Ammon's horn (tissue), 1 donor: ENCODE data around the gene CACNA1F.
A peak's percentile ranks its signal among the peaks of the same experiment; 100 is the strongest.

Experiments used
- DNase-seq: peaks from one replicate; pipeline ENCODE4 v3.0.0-alpha.2; 2016; ENCODE audit warnings: low spot score

CACNA1F gene

GRCh38 chrX:49257846-49258748 lies 25.0 kb upstream of the CACNA1F start:
- no peak for DNase-seq

DNA sequence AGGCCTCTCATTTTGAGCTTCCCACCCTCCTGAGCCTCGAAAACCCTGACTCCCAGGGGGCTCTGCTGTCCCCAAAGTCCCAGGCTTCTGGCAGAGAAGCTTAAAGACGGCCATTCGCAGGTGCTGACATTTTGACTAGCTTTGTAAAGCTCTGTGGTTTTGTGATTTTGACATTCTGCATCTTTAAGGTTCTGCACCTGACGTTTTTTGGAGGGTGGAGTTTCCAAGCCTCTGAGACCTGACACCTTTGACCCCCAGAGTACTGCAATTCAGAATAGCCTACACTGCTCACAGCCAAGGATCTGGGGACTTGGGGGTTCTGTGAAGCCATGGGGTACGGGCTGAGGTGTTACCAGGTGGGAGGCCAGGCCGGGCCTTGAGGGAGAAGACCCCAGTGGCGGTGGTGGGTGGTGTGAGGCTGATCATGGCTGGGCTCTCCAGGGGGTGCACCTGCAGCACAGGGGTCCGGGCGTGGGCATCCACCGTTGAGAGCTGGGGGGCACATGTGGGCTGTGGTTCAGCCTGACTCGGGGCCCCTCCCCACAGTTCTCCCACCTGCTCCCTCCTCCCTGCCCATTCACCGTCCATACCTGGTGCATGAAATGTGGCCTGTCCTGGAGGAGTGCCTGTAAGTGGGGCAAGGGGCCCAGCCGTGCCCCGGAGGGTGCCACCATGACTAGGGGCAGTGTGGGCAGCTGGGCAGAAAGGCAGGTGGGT lies 24.1 kb upstream of the CACNA1F start:
- DNase-seq = no peak

GRCh38 chrX:49256268-49256995 lies 23.3 kb upstream of the CACNA1F start:
- no peak for DNase-seq

- DNase-seq = no peak
Measured at GRCh38 chrX:49254639-49255038, 21.5 kb upstream of the CACNA1F start.

DNA sequence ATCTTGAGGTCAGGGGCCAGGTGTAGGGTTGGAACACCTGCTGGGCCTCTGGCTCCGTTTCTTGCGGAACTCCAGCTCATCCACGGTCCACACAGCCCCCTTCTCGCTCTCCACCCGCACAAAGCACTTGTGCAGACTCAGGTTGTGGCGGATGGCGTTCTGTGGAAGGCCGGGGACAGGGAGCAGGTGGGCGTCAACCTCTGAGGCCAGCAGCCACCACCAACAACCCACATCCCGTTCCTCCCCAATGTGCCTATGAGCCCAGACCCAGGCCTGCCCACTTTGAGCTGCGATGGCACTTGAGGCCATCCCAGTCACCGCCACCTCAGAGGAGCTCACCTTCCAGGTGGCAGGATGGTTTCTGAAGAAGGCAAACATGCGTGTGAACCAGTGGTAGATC lies 18.2 kb upstream of the CACNA1F start:
- no peak for DNase-seq

DNA sequence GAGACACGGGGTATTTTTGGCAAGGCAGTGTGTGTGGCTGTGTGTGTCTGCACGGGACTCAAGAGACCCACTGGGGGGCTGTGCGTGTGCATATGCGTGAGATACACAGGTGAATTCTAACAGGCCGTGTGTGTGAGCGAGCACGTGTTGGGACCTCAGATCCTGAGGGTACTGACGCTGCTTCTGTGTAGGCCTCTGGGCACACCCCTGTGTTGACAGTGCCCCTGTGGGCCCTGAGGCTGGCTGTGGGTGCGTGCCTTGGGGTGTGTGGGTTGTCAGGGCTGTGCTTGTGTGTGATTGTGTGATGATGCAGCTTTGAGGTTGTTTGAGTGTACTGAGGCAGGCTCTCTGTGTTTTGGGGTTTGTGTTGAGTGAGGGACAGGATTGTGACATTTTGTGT lies 17.4 kb upstream of the CACNA1F start:
- DNase-seq = no peak

- no peak for DNase-seq
Measured at GRCh38 chrX:49250066-49250465, 16.9 kb upstream of the CACNA1F start.

DNA sequence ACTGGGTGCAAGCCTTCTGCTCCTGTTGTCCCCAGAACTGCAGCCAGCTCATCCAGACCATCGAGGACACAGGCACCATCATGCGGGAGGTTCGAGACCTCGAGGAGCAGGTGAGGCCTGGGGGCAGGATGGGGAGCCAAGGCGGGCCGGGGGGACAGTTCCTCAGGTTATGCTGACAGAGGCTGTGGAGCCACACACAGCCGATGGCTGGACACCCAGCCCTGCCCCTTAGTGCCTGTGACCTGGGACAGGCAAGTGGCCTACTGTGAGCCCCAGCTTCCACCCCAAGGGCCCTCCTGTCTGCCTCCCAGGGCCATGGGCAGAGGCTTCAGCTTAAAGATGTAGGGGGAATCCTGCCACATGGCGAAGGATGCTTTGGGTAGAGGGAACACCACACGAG lies 16.5 kb upstream of the CACNA1F start:
- DNase-seq = no peak

GRCh38 chrX:49249071-49249470 lies 15.9 kb upstream of the CACNA1F start:
- DNase-seq = no peak

DNA sequence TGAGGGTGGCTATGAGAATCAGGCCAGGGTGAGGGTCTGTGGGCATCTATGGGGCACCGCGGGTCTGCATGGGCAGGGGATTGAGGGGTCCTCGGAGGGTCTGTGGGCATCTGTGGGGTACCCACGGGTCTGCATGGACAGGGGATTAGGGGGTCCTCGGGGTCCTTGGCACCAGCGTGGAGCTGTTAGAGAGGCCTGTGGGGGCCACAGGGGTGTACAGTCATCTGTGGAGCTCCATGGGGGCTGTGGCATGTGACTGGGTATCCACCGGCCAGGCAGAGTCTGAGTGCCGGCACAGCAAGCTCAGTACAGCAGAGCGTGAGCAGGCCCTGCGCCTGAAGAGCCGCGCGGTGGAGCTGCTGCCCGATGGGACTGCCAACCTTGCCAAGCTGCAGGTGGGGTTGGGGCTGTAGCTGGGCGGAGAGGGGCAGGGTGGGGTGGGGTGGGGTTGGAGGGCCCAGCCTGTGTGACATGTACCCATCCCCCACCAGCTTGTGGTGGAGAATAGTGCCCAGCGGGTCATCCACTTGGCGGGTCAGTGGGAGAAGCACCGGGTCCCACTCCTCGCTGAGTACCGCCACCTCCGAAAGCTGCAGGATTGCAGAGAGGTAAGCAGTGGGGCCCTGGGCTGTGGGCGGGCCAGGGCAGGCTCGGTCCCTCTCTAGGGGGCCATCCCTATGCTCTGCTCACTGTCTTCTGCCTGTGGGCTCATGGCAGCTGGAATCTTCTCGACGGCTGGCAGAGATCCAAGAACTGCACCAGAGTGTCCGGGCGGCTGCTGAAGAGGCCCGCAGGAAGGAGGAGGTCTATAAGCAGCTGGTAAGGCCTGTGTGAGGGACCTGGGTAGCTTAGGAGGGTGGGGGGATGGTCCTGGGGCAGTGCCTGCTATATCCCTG lies 15.0 kb upstream of the CACNA1F start:
- no peak for DNase-seq

DNA sequence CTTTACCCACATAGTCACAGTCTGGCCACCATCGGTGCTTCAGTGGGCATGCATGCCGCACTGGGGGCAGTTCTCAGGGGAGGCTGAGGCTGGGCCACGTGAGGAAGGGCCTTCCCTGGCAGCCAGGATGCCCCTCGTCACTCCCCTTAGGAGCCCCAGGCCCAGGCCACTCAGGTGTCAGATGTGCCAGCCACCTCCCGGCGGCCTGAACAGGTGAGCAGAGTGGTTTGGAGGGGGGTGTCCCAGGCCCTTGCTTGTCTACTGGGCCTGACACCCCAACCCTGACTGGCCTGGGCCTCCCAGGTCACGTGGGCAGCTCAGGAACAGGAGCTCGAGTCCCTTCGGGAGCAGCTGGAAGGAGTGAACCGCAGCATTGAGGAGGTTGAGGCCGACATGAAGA lies 14.2 kb upstream of the CACNA1F start:
- no peak for DNase-seq

- no peak for DNase-seq
Measured at GRCh38 chrX:49246541-49246940, 13.4 kb upstream of the CACNA1F start.

DNA sequence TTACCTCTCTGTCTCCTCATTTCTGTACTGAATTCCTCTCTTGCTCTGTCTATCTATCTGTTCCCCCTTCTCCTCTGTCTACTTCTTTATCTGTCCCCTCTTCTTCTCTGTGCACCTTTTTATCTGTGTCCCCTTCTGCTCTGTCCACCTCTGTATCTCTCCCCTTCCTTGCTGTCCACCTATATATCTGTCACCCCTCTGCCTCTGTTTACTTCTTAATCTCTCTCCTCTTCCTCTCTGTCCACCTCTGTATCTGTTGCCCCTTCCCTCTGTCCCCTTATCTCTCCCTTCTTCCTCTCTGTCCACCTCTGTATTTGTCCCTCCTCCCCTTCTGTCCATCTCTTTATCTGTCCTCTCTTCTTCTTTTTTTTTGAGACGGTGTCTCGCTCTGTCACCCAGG lies 11.1 kb upstream of the CACNA1F start:
- DNase-seq = no peak

GRCh38 chrX:49243166-49243565 lies 10.0 kb upstream of the CACNA1F start:
- no peak for DNase-seq

GRCh38 chrX:49242545-49243066 lies 9.5 kb upstream of the CACNA1F start:
- DNase-seq = no peak

- no peak for DNase-seq
Measured at GRCh38 chrX:49238735-49239134, 5.6 kb upstream of the CACNA1F start.

GRCh38 chrX:49237060-49237459 lies 3.9 kb upstream of the CACNA1F start:
- DNase-seq = peak; percentile 21

DNA sequence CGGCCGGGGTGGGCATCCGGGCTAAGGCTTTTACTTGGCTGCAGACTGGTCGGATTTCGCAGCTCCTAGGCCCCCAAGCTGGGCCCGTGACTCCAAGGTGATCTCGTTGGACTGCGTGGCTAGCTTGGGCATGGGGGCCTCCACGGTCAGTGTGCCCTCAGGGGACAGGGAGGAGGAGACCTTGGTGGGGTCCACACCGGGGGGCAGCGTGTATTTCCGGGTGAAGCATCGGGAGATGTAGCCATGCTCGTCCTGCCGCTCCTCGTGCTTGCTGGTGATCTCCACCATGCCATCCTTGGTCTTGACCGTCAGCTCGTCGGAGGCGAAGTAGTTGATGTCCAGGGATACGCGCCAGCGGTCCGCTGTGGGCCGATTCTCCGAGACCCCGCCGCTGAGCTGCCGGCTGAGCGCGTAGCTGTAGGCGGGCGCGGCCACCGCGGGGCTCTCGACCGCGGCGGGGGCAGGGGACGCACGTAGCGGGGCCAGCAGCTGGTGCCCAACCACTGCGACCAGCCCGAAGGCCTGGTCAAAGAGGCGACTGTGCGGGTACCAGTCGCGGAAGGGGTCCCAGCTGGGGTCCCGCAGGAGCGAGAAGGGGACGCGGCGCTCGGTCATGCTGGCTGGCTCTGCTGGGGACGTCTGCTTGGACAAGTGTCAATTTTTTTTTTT lies 881 bp upstream of the CACNA1F start:
- DNase-seq = no peak

DNA sequence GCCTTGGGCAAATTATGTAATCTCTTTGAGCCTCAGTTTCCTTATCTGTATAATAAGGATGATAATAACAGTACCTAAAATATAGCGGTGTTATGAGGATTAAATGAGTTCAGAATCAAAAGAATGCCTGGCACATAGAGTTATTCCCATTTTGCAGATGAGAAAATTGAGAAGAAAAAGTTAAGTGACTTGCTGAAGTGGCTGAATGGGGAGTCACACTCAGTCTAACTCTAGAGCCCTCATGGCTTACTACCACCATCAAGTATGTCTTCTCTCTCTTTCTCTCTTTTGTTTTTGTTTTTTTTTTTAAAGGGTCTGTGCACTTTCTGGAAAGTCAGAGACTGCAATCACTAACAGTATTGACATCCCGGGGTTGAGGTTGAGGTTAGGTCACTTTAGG lies 615 bp downstream of the CACNA1F start:
- DNase-seq = no peak

DNA sequence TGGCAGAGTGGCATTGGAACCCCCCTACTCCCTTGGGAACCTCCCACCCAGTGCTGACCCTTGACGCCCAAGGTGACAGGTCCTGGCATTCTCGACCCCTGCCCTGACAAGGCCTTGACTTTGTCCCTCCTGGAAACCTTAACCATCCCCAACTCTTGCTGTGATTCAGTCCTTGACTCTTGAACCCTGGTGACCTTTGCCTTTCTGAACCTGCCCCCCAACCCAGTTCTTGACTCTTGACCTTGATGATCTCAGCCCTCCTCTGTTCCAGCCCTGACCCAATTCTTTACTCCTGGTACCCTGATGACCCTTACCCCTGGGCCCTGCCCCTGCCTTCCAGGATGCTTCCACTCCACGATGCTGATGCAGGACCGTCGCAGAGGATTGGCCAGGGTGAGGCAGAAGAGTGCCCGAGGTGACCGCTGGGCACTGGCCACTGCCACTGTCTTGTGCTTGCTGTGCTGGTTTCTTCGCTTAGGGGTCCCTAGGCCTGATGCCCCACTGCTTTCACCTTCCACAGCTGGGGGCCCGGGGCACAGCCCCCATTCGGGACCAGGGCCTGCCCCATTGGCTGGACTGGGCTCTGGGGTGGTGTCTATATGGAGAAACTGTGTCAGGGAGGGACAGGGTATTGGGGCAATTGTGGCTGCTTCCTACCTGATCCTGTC lies 1.7 kb downstream of the CACNA1F start:
- no peak for DNase-seq
